Measurements from ENCODE around the gene SEPTIN2.
"Not testable (repeated sequence)": the region's sequence is repeated elsewhere in the genome, so short reads cannot be mapped to it uniquely, and the experiment has no call there.

SEPTIN2 gene

DNA sequence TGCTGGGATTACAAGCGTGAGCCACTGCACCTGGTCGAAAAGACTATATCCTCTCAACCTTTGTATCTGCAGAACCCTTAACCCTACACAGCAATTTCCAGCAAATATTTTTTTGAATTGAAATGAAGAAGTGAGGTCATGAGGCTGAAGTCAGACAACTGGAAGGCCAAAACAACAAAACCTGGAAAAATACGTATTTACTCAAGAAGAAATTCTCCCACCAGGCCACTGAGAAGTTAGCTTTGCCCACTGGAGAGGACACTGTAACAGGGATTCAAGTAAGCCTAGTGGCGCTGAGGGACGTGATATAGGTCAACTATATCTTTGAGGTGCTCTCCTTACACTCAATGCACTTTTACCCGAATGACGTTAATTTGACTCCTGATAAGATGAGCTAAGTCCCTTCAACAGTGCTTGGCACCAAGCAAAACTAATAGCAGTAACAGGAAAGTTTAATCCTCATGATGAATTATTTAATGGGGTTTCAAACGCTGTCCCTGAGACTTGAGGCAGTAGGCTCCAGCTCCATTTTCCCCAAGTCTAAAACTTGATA is 2.1 kb upstream of the SEPTIN2 start:
- no peak for DNase-seq (ENCODE audit: low read depth in 2 of 2)

DNA sequence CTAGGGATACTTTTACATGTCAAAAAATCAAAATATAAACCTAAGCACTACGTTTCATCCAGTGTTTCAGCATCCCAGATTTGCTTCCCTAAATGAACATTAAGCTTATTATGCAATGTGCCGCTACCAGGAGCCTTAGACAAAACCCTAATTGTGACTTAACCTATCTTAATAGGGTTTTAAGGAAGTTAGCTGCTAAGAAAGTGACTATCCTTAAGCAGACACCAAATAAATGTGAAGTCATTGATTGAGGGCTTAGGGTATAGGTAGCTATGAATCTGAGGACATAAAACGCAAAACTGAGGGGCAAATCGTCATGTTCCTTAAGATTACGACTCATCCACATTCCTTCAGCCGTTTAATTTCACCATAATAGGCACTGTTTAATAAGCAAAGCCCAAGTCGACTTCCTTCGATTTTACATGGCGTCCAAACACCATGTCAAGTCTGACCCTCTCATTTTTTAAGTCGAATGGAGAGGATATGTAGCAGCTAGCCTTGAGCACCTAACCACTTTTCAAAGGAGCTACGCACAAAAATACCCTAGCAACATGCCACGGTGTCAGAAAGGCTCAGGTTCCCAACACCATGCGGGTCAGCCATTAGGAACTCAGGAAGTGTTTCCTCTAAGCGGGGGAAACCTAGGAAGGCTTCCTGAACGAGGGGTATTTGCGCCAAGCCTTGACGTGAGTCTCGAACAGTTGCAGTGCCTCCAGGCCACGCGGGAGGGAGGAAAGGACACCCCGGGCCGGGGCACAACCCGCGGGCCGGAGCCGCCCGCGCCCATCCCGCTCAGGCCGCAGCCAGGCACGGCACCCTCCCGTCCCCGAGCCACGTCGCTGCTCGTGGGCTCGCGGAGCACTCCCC is 1.3 kb upstream of the SEPTIN2 start:
- DNase-seq (ENCODE audit: low read depth in 2 of 2) = no peak

DNA sequence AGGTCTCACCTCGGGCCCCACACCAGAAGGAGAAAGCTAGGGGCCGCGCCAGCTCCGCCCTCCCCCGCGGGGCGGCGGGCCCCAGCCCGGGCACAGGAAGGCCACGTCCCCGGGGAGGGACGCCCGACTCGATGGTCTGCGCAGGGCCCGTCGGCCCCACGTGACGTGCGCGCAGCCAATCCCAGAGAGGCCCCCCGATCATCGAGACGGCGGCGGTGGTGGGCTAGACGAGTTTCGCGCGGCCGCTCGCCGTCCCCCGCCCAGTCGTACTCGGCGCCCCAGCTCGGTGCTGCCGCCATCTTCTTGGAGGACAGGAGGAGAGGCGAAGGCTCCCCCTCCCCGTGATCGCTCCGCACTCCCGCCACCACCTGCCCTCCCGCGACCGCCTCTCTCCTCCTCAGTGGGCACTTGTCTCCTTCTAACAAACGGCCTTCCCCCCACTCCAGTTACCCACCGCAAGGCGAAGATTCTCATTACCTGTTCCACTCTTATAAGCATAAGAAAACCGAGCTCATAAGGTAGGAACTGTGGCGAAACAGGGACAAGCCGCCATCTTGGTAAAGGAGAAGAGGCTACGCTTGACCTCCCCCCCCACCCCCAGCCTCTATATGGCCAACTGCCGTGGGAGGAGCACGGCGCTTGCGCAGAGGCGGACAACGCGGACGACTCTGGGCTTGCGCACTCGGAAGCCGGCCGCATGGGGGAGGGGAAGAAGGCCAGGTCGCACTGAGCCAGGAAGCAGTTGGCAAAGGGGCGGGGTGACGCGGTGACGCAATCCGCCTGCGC is 439 bp upstream of the SEPTIN2 start, which contains the start of gene HDLBP:
Gene HDLBP, minus strand, starts transcription at position 580 of the 786 bp plus-strand sequence. CDS start 48,803 bp downstream, outside the sequence.
- DNase-seq (ENCODE audit: low read depth in 2 of 2) = peak; percentile 100

GRCh38 chr2:241316825-241317224 is 1.1 kb downstream of the SEPTIN2 start:
- no peak for DNase-seq (ENCODE audit: low read depth in 2 of 2)

DNA sequence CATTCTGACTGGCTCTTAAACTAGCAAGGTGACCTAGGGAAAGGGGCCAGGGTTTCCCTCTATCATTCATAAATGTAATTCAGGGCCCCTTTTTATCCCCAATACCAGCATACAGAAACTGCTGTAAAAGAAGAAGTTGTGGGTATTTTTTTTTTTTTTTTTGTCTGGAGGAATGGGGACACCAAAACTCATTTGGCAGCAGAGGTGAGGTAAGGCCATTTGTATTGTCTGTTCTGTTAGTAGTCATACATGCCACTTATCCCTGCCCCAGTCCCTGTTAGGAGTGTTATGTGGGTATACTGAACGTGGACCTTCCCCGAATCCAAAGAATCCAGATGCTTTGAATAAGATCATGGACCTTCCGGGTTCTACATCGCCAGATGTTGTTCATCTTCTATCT is 1.7 kb downstream of the SEPTIN2 start:
- no peak for DNase-seq (ENCODE audit: low read depth in 2 of 2)

DNA sequence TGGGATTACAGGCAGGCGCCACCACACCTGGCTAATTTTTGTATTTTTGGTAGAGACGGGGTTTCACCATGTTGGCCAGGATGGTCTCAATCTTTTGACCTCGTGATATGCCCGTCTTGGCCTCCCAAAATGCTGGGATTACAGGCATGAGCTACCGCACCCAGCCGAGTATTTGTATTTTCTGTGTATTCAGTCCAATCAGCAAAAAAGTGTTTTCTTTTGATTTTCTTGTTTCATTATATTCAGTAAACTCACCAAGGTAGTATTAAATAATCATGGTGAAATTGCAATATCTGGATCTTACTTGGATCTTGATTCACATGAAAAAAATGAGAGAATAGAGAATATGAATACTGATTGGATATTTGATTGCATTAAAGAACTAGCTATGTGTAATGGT is 3.1 kb downstream of the SEPTIN2 start:
- DNase-seq (ENCODE audit: low read depth in 2 of 2) = not testable (repeated sequence)

DNA sequence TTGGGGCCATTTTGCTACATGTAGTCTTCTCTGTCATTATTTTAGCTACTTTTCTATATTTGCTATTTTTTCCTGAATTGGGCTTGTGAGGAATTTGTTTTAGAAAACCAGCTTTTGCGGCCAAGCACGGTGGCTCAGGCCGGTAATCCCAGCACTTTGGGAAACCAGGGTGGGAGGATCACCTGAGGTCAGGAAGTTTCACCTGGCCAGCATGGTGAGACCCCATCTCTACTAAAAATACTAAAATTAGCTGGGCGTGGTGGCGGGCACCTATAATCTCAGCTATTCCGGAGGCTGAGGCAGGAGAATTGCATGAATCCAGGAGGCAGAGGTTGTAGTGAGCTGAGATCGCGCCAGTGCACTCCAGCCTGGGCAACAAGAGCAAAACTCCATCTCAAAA is 4.7 kb downstream of the SEPTIN2 start:
- DNase-seq (ENCODE audit: low read depth in 2 of 2) = no peak

DNA sequence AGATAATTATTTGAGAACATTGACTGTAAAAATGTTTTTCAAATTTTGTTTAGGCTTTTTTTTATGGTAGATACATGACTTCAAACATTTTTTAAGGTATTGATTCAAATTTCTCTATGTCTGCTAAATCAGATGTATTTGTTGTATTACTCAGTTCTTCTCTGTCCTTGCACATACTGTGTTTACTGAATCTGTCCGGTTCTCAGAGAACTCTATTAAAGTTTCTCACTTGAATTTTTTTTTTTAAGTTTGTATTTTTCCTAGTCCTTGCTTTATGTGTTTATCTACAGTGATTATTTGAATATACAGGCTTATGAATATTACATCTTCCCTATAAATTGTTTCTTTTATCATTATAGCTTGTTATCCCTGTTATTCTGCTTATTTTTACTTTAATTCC is 5.3 kb downstream of the SEPTIN2 start:
- DNase-seq (ENCODE audit: low read depth in 2 of 2) = no peak

DNA sequence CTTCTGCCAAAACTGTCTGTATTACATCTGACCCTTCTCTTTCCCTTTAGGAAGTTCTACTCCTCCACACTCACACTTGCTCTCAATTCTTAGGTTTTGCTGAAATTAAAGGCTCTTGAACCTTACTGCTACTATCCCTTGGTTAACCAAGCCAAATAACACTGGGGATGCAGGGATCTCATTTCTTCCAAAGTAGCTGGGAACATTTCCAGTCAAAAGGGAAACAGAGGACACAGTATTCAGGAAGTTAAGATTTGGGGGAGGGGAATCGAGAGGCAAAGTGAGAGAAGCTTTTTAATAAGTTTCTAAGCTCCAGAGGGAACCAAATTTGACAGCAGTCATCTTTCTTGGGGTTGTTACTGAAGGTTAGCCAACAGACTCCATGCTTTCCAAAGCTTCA is 6.2 kb downstream of the SEPTIN2 start:
- DNase-seq (ENCODE audit: low read depth in 2 of 2) = no peak

GRCh38 chr2:241323778-241324177 is 8.1 kb downstream of the SEPTIN2 start:
- no peak for DNase-seq (ENCODE audit: low read depth in 2 of 2)

DNA sequence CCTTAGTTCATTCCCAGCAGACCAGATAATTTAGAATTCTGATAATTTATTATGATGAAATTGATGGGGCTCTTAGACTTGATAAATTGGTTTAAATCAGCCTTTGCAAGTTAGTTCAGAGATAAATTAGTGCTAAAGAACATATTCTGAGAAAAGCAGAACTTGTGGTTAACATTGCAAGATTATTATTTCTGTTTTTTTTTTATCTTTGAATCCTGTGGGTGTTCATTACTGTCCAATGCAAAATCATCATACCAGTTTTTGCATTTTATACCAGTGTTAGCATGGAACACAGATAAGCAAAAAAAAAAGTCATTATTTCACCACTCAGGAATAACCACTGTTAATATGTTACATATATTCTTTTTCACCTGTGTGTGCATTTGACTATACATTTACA is 9.1 kb downstream of the SEPTIN2 start:
- no peak for DNase-seq (ENCODE audit: low read depth in 2 of 2)

GRCh38 chr2:241325257-241325656 is 9.5 kb downstream of the SEPTIN2 start:
- DNase-seq (ENCODE audit: low read depth in 2 of 2) = no peak

DNA sequence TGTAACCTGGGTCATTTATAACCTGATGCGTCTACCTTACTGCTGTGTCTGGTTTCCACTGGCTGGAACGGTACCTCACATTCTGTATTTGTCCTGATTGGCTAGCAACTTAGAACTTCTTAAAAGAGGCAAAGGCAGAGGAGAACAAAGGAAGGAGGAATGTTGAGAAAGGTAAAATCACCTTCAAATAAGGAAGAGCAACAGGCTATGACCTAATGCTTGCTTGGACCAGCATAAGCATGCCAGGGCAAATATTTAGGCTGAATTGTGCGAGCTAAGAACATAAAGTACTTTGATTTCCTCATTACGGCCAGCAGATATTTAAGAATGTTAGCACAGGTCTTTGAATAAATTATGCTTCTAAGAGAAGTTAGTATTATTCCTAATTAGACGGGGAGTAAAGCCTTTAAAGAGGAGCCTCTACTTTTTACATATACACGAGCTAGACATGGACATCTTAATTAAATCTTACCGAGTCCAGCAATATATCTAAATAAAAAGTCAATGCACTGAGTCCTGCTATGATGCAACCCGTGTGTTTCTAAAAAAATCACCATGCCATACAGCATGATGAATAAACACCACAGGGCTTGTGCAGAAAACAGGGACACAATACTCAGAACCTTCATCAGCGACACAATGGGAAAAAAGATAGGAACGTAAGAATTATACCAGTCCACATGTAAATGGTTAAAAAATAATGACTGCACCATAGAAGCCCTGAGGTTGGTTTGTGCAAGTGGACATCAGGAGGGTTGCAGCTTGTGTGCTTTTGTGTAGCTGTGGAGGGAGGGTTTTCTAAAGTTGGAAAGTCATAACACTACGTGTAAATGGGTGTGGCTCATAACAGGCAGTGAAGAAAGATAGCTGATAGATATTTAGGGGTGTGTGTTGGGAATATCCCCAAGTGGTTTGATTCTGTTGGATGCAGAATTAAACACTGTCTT is 14.2 kb downstream of the SEPTIN2 start:
- no peak for DNase-seq (ENCODE audit: low read depth in 2 of 2)

DNA sequence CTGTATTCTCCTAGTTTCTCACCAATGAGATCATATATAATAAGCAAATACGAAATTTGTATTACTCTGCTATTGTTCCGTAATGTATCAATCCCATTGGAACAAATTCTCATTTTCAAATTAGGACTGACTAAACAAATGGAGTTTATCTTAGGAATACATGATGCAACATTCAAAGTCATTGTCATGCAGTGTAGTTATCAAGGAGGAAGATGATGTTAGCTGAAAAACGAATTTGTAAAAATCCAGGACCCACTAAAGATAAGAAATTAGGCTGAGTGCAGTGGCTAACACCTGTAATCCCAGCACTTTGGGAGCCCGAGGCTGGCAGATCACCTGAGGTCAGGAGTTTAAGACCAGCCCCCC is 14.9 kb downstream of the SEPTIN2 start:
- no peak for DNase-seq (ENCODE audit: low read depth in 2 of 2)

GRCh38 chr2:241334813-241335212 is 19.1 kb downstream of the SEPTIN2 start:
- no peak for DNase-seq (ENCODE audit: low read depth in 2 of 2)

DNA sequence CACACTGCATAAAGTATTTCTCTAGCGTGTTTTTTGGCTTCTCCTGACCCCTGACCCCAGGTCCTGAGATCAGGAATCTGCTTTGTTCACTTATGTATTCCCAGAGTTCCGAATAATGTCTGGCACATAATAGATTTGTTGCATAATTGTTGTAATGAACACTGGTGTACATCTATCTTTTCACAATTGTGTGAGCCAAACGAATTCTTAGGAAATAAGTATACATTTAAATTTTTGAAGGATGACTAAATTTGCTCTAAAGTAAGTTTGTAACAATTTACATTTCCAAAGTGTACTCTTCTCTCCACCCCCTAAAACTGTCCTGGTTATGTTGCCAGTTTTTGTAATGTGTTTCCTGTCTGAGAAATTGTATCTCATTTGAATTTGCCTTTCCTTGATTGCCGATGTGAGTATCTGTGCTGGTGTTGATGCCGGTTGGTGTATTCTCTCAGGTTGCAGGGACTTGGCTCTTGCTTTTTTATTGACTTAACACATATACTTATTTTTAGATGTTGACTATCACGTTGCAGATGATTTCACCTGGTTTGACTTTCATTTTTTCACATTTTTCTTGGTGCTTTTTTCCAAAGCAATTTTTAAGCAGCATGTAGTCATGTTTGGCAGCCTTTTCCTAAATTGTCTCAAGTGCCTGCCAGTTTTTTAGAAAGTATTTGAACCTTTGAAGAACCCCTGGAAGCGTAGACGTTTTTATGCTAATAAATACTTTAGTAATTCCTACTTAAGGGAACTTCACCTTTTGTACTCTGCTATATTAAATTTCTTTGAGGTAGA is 24.3 kb downstream of the SEPTIN2 start:
- no peak for DNase-seq (ENCODE audit: low read depth in 2 of 2)

DNA sequence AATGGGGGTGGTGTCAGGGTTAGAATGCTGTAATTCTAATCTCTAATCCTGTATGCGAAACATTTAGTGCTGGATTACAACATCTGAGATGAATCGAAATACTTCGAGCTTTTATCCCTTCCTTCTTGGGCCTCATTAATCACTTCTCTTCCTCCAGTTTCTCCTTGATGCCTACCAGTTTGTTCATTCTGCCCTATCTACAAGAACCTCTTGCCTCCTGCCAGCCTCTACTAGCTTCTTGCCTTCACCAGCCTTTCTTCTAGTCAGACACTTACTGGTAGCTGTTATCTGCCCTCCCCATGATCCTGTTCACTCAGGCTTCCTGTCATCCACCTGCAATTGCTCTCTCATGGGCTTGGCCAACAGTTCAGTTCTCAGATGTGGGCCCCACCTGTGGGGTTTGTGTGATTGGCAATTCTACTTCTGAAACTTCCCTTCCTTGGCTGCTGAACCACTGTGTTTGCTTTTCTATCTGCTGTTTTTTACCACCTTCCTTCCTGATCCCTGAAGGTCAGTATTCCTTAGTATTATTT is 25.0 kb downstream of the SEPTIN2 start:
- no peak for DNase-seq (ENCODE audit: low read depth in 2 of 2)

GRCh38 chr2:241344925-241345651 is 29.4 kb downstream of the SEPTIN2 start:
- DNase-seq (ENCODE audit: low read depth in 2 of 2) = no peak

- no peak for DNase-seq (ENCODE audit: low read depth in 2 of 2)
These were observed 34.2 kb downstream of the SEPTIN2 start for GRCh38 chr2:241349941-241350340.

DNA sequence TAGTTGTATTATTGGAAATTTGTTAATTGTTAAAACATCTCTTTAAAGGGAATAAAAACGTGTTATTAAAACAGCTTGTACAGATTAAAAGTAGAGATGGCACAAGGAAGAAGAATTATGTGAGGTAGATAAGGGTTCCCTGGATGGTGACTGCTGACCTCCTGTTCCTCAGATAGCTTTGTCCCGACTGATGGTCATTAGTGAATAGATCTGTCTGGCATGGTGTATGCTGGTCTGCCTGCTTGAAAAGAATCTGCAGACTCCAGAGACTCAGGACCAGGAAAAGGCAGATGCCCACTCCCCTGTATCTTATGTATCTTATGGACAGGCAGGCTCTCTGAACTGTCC is 34.8 kb downstream of the SEPTIN2 start:
- no peak for DNase-seq (ENCODE audit: low read depth in 2 of 2)
